ENCODE measurements around the gene FSTL1.

Gene FSTL1

GRCh38 chr3:120449701-120450599 is 842 bp downstream of the FSTL1 start:
- peak overlapping the region; percentile 79 for H3K4me3 ChIP-seq (ENCODE audit: low read depth, low read length)
- peaks cover 0 to 27% of the 10 kb centered on the region in 2 experiments; a peak in 1 of 3 replicates for H3K36me3 ChIP-seq (ENCODE audit: control insufficient read depth in 2 of 2, insufficient read depth in 1 of 2, low read length in 2 of 2)
- POLR2A ChIA-PET: interaction anchor here (0.6 to 1.4 kb wide), 8 partner anchors 10 to 356 kb away, joined by 3 to 7 read pairs (median 3); partner anchors contain the start of gene GSK3B
- CTCF ChIA-PET: interaction anchor here (0.7 to 1.5 kb wide), 4 partner anchors 32 to 1019 kb away, joined by 3 to 6 read pairs (median 4); no protein-coding TSS in a partner anchor
- peak overlapping the region; percentile 85 for H3K27ac ChIP-seq (ENCODE audit: extremely low read depth, low read depth, low read length)
- H3K9me3 ChIP-seq (ENCODE audit: control insufficient read depth, insufficient read depth, low read depth, low read length): no peaks in the 10 kb centered on the region
- H3K4me1 ChIP-seq (ENCODE audit: control insufficient read depth, insufficient read depth, low read length): peaks cover 7% of the 10 kb centered on the region; the same call in 1 of the 2 replicates
- TF ChIP-seq ZSCAN18 (tag by site-specific recombination; IDR thresholded peaks at IDR 0.05): no peak
- no peak for TF ChIP-seq SCRT2 (tag by site-specific recombination; IDR thresholded peaks at IDR 0.05)
- TF ChIP-seq ZNF692 (tag by site-specific recombination; IDR thresholded peaks at IDR 0.05): no peak
- no peak for TF ChIP-seq ZNF146 (tag by site-specific recombination; IDR thresholded peaks at IDR 0.05)
- TF ChIP-seq ZBTB17 (tag by site-specific recombination; IDR thresholded peaks at IDR 0.05): peak; percentile 78
- peak; percentile 85 for TF ChIP-seq TCF7L2 (IDR thresholded peaks at IDR 0.05; ENCODE audit: borderline replicate concordance, low read depth, low read length)
- no peak for TF ChIP-seq ZBTB6 (tag by site-specific recombination; IDR thresholded peaks at IDR 0.05)
- TF ChIP-seq ZNF18 (tag by site-specific recombination; IDR thresholded peaks at IDR 0.05): no peak
- TF ChIP-seq, protein P1, sequence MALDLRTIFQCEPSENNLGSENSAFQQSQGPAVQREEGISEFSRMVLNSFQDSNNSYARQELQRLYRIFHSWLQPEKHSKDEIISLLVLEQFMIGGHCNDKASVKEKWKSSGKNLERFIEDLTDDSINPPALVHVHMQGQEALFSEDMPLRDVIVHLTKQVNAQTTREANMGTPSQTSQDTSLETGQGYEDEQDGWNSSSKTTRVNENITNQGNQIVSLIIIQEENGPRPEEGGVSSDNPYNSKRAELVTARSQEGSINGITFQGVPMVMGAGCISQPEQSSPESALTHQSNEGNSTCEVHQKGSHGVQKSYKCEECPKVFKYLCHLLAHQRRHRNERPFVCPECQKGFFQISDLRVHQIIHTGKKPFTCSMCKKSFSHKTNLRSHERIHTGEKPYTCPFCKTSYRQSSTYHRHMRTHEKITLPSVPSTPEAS (tag by site-specific recombination; IDR thresholded peaks at IDR 0.05): no peak
- TF ChIP-seq ZNF843 (tag by site-specific recombination; IDR thresholded peaks at IDR 0.05): no peak
- no peak for TF ChIP-seq ZBTB7A (tag by site-specific recombination; IDR thresholded peaks at IDR 0.05; ENCODE audit: low read depth)
- peak; percentile 48; the same call in 1 of the 2 replicates for TF ChIP-seq IKZF3 (tag by site-specific recombination; IDR thresholded peaks at IDR 0.05)
- no peak for TF ChIP-seq ZNF76 (tag by site-specific recombination; IDR thresholded peaks at IDR 0.05; ENCODE audit: borderline replicate concordance, low read depth)
- no peak for TF ChIP-seq ZNF292 (tag by site-specific recombination; IDR thresholded peaks at IDR 0.05; ENCODE audit: borderline replicate concordance, low read depth)
- TF ChIP-seq KLF7 (tag by site-specific recombination; IDR thresholded peaks at IDR 0.05; ENCODE audit: borderline replicate concordance): no peak
- no peak for TF ChIP-seq ZXDB (tag by site-specific recombination; IDR thresholded peaks at IDR 0.05)
- no peak for TF ChIP-seq ZNF174 (tag by site-specific recombination; IDR thresholded peaks at IDR 0.05)
- no peak for TF ChIP-seq ZNF155 (tag by site-specific recombination; IDR thresholded peaks at IDR 0.05)
- TF ChIP-seq BCL11A (tag by site-specific recombination; IDR thresholded peaks at IDR 0.05; ENCODE audit: low read depth): no peak
- TF ChIP-seq, protein P2, sequence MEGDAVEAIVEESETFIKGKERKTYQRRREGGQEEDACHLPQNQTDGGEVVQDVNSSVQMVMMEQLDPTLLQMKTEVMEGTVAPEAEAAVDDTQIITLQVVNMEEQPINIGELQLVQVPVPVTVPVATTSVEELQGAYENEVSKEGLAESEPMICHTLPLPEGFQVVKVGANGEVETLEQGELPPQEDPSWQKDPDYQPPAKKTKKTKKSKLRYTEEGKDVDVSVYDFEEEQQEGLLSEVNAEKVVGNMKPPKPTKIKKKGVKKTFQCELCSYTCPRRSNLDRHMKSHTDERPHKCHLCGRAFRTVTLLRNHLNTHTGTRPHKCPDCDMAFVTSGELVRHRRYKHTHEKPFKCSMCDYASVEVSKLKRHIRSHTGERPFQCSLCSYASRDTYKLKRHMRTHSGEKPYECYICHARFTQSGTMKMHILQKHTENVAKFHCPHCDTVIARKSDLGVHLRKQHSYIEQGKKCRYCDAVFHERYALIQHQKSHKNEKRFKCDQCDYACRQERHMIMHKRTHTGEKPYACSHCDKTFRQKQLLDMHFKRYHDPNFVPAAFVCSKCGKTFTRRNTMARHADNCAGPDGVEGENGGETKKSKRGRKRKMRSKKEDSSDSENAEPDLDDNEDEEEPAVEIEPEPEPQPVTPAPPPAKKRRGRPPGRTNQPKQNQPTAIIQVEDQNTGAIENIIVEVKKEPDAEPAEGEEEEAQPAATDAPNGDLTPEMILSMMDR (tag by site-specific recombination; IDR thresholded peaks at IDR 0.05): no peak
- TF ChIP-seq ZNF341 (tag by site-specific recombination; IDR thresholded peaks at IDR 0.05; ENCODE audit: low read depth): no peak
- TF ChIP-seq EGR2 (tag by site-specific recombination; IDR thresholded peaks at IDR 0.05; ENCODE audit: low read depth): no peak
- TF ChIP-seq GLI4 (tag by site-specific recombination; IDR thresholded peaks at IDR 0.05): no peak
- TF ChIP-seq ZNF707 (tag by site-specific recombination; IDR thresholded peaks at IDR 0.05): no peak
- no peak for TF ChIP-seq ZNF664 (tag by site-specific recombination; IDR thresholded peaks at IDR 0.05)
- TF ChIP-seq, protein P3, sequence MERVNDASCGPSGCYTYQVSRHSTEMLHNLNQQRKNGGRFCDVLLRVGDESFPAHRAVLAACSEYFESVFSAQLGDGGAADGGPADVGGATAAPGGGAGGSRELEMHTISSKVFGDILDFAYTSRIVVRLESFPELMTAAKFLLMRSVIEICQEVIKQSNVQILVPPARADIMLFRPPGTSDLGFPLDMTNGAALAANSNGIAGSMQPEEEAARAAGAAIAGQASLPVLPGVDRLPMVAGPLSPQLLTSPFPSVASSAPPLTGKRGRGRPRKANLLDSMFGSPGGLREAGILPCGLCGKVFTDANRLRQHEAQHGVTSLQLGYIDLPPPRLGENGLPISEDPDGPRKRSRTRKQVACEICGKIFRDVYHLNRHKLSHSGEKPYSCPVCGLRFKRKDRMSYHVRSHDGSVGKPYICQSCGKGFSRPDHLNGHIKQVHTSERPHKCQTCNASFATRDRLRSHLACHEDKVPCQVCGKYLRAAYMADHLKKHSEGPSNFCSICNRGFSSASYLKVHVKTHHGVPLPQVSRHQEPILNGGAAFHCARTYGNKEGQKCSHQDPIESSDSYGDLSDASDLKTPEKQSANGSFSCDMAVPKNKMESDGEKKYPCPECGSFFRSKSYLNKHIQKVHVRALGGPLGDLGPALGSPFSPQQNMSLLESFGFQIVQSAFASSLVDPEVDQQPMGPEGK (tag by site-specific recombination; IDR thresholded peaks at IDR 0.05): no peak
